K562 (cell line): ENCODE data around the gene HCRTR1. TPM values are rescaled to one million over a fixed set of nuclear protein-coding genes. Genes with fewer than 3 reads are reported as not detected.

Source experiments
- CBFA2T3 ChIP-seq: fragments of 450-650 bp; IDR thresholded peaks from 2 replicates; pipeline ENCODE4 v1.6.1; 2017
- CCAR2 ChIP-seq: fragments of 200-400 bp; formaldehyde crosslinking; IDR thresholded peaks from 2 replicates; pipeline ENCODE4 v1.6.1; 2017; ENCODE audit warnings: mild to moderate bottlenecking, low read depth, low read length
- CREB3L1 ChIP-seq: fragments of 450-650 bp; IDR thresholded peaks from 2 replicates; pipeline ENCODE4 v1.6.1; 2014; ENCODE audit warnings: low read depth, mild to moderate bottlenecking, moderate library complexity, borderline replicate concordance
- E2F6 ChIP-seq, 2 experiments: IDR thresholded peaks; 2 replicates each; pipeline ENCODE4 v1.6.1; 2011; ENCODE audit warnings: borderline replicate concordance in 1 of 2, control low read depth in 1 of 2, low read depth in 1 of 2, low read length in 1 of 2, mild to moderate bottlenecking in 1 of 2, mixed read lengths in 1 of 2, moderate library complexity in 1 of 2; ENCODE audit not compliant: insufficient read depth in 1 of 2, insufficient read length in 1 of 2, poor library complexity in 1 of 2, severe bottlenecking in 1 of 2; ENCODE audit errors: extremely low read depth in 1 of 2
- NBN ChIP-seq: fragments of 450-650 bp; IDR thresholded peaks from 2 replicates; pipeline ENCODE4 v1.6.1; 2016; ENCODE audit warnings: low read depth, mild to moderate bottlenecking
- PHF21A ChIP-seq: fragments of 450-650 bp; IDR thresholded peaks from 2 replicates; pipeline ENCODE4 v1.6.1; 2017; ENCODE audit warnings: low read depth, borderline replicate concordance
- PRDM10 ChIP-seq: fragments of 450-650 bp; IDR thresholded peaks from 2 replicates; pipeline ENCODE4 v1.6.1; 2018; ENCODE audit not compliant: partially characterized antibody
- RREB1 ChIP-seq: fragments of 250-450 bp; sonication (Bioruptor Pico); IDR thresholded peaks from 2 replicates; pipeline ENCODE4 v1.4.0; 2020
- TFAM ChIP-seq: fragments of 250-450 bp; sonication (Bioruptor Pico); conservative IDR thresholded peaks from 2 replicates; pipeline ENCODE4 v1.5.0; 2021; ENCODE audit warnings: mild to moderate bottlenecking, moderate library complexity
- TOE1 ChIP-seq, 2 experiments: fragments of 450-650 bp in 1 of 2; sonication (generic) in 1 of 2; formaldehyde crosslinking in 1 of 2; IDR thresholded peaks; 2 replicates each; pipeline versions ENCODE4 v1.7.1 to v1.8.0; 2016 to 2022; ENCODE audit warnings: borderline replicate concordance in 2 of 2, mild to moderate bottlenecking in 2 of 2, antibody characterized with exemption in 1 of 2, inconsistent platforms in 1 of 2, low read depth in 1 of 2, missing genetic modification reagents in 1 of 2, moderate library complexity in 1 of 2
- ZNF217 ChIP-seq: sonication (generic); formaldehyde crosslinking; IDR thresholded peaks from 2 replicates; pipeline ENCODE4 v1.8.0; 2022; ENCODE audit warnings: mild to moderate bottlenecking, missing genetic modification reagents
- ZNF384 ChIP-seq: IDR thresholded peaks from 2 replicates; pipeline ENCODE4 v1.6.1; 2012; ENCODE audit warnings: low read depth, low read length, improper control_type of control experiment
- ZNF584 ChIP-seq: fragments of 200-800 bp; sonication (Bioruptor generic); IDR thresholded peaks from 2 replicates; pipeline ENCODE4 v1.6.1; 2016; ENCODE audit warnings: low read depth, mild to moderate bottlenecking, missing genetic modification characterization, missing compliant biosample characterization
- ZNF717 ChIP-seq: fragments of 250-450 bp; sonication (Bioruptor Pico); IDR thresholded peaks from 2 replicates; pipeline ENCODE4 v1.5.0; 2021
- polyA plus RNA-seq, 8 experiments: library from polyadenylated mRNA; depleted of rRNA in 4 of 8; stranded (reverse) in 5 of 8; unstranded in 3 of 8; fragments of >200 nt; fragmentation: Nextera tagmentation in 2 of 8; fragmentation: Illumina TruSeq in 1 of 8; extraction: Ambion mirVana in 2 of 8; extraction: Trizol in 1 of 8; gene quantifications; 2 replicates each; pipeline versions ENCODE4 v1.2.1 to v1.2.3, GENCODE V29; 2011 to 2014; ENCODE audit warnings: inconsistent platforms in 1 of 8, missing spikeins in 1 of 8
- total RNA-seq, 7 experiments: library from RNA; depleted of rRNA in 6 of 7; stranded (reverse); fragments of >200 nt in 6 of 7; fragmentation: Illumina TruSeq in 2 of 7; extraction: Trizol in 2 of 7; gene quantifications; 2 replicates each; pipeline versions ENCODE4 v1.2.1 to v1.2.3, GENCODE V29; 2011 to 2021; ENCODE audit warnings: low replicate concordance in 1 of 7

Gene HCRTR1
- total and polyA plus RNA-seq, 9 of the 15 experiments (the other 6 are each of a cell fraction or from before 2014, with no cell fraction given) = not detected

GRCh38 chr1:31644560-31645273, 27.2 kb downstream of the HCRTR1 start, which contains the start of gene PEF1 (continued):
- TF ChIP-seq CBFA2T3 (no peak), NBN (peak; percentile 99), E2F6 (IDR thresholded peaks at IDR 0.05; ENCODE audit: borderline replicate concordance in 1 of 2, extremely low read depth in 1 of 2, insufficient read depth in 1 of 2, insufficient read length in 1 of 2, low read depth in 1 of 2, low read length in 1 of 2, poor library complexity in 1 of 2, severe bottlenecking in 1 of 2) (peak; percentile 40 to 49), CREB3L1 (peak; percentile 55), CCAR2 (no peak), TOE1 (IDR thresholded peaks at IDR 0.05; ENCODE audit: borderline replicate concordance) (peak; percentile 44; the same call in 1 of the 2 replicates), TOE1 (CRISPR knock-in tag; IDR thresholded peaks at IDR 0.05; ENCODE audit: borderline replicate concordance, low read depth) (no peak), ZNF717 (CRISPR knock-in tag) (no peak), ZNF584 (CRISPR knock-in tag) (no peak), TFAM (no peak), PHF21A (no peak), ZNF384 (no peak; the same call in 1 of the 2 replicates), ZNF217 (CRISPR knock-in tag) (no peak), PRDM10 (peak; percentile 25), RREB1 (0 out of 2 replicates have a peak, but pooled peaks have one; percentile 84)
